ENCODE data around the gene BLMH.
"Not testable (repeated sequence)": the region's sequence is repeated elsewhere in the genome, so short reads cannot be mapped to it uniquely, and the experiment has no call there.

The BLMH gene

GRCh38 chr17:30225919-30226553 is 65.7 kb downstream of the BLMH start:
- no peak for DNase-seq

- no peak for DNase-seq
These were observed 66.6 kb downstream of the BLMH start for GRCh38 chr17:30225112-30225511.

GRCh38 chr17:30224419-30224960 is 67.3 kb downstream of the BLMH start:
- no peak for DNase-seq

- no peak for DNase-seq
These were observed 69.0 kb downstream of the BLMH start for GRCh38 chr17:30222721-30223175.

GRCh38 chr17:30222251-30222650 is 69.5 kb downstream of the BLMH start:
- DNase-seq = no peak

GRCh38 chr17:30221346-30221745 is 70.4 kb downstream of the BLMH start:
- DNase-seq = no peak

GRCh38 chr17:30220414-30220813 is 71.3 kb downstream of the BLMH start:
- DNase-seq = no peak

GRCh38 chr17:30219833-30220232 is 71.9 kb downstream of the BLMH start:
- no peak for DNase-seq

GRCh38 chr17:30219315-30219714 is 72.4 kb downstream of the BLMH start:
- no peak for DNase-seq

- DNase-seq = peak; percentile 25 to 60 (median 53)
These were observed 72.9 kb downstream of the BLMH start for GRCh38 chr17:30218799-30219198.

- DNase-seq = no peak
These were observed 73.9 kb downstream of the BLMH start for GRCh38 chr17:30217746-30218245.

GRCh38 chr17:30217054-30217453 is 74.7 kb downstream of the BLMH start:
- no peak for DNase-seq

- no peak for DNase-seq
These were observed 79.0 kb downstream of the BLMH start for GRCh38 chr17:30212750-30213149.

- no peak for DNase-seq
These were observed 80.4 kb downstream of the BLMH start for GRCh38 chr17:30211371-30211770.

GRCh38 chr17:30210901-30211300 is 80.8 kb downstream of the BLMH start:
- no peak for DNase-seq

GRCh38 chr17:30210366-30210765 is 81.4 kb downstream of the BLMH start:
- no peak for DNase-seq

GRCh38 chr17:30209930-30210329 is 81.8 kb downstream of the BLMH start:
- no peak for DNase-seq

- peak; percentile 16 to 48 (median 38) for DNase-seq
These were observed 83.5 kb downstream of the BLMH start for GRCh38 chr17:30208214-30208613.

GRCh38 chr17:30207655-30208054 is 84.1 kb downstream of the BLMH start:
- no peak for DNase-seq

- peak in 2 of 3 donors; percentile 14 to 25 for DNase-seq
These were observed 88.2 kb downstream of the BLMH start for GRCh38 chr17:30203471-30203981.

- DNase-seq = not testable (repeated sequence)
These were observed 91.1 kb downstream of the BLMH start for GRCh38 chr17:30200656-30201055.

- DNase-seq = no peak
These were observed 91.6 kb downstream of the BLMH start for GRCh38 chr17:30200106-30200505.

GRCh38 chr17:30199600-30199999 is 92.1 kb downstream of the BLMH start:
- DNase-seq = no peak
